ENCODE measurements around the gene SLC35C1. TPM values are rescaled to one million over a fixed set of nuclear protein-coding genes. Genes with fewer than 3 reads are reported as not detected.
A peak's percentile ranks its signal among the peaks of the same experiment; 100 is the strongest.

Gene SLC35C1
- total RNA-seq, 1 experiment from 2014 or later, result 11.9 TPM

DNA sequence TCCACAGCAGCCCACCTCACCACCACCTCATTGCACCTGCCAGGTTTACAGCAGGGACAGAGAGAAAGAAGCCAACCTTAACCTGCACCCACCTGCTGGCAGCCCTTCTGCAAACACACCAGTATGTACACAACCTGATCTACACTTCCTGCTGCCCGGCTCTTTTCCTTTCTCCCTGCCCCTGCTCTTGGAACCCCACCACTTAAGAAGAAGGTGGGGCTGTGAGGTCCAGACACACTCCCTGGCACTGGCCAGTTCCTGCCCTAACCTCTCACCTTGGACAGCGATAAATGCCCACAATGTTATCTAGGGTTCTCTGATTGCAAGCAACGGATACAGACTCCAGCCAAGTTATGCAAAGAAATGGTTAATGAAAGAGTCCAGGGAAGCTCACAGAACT, 10.8 kb upstream of the SLC35C1 start:
- no peak for DNase-seq (ENCODE audit: unreplicated experiment)
- BruUV-seq (replicated peaks), result no TSS peak
- H3K9me3 Mint-ChIP-seq (ENCODE audit: unreplicated experiment), result no peaks in the 10 kb centered on the region
- ChIA-PET POLR2A (no interaction called here), CTCF (interaction anchor here (0.6 kb wide), 1 partner anchor 487 kb away, joined by 3 read pairs; no protein-coding TSS in a partner anchor)
- intact Hi-C loops (cut with micrococcal nuclease), result no loop called here
- peaks cover 16% of the 10 kb centered on the region for H3K27me3 Mint-ChIP-seq (ENCODE audit: insufficient read depth, unreplicated experiment)
- no peaks in the 10 kb centered on the region for H3K36me3 Mint-ChIP-seq (ENCODE audit: insufficient read depth, unreplicated experiment)
- TF ChIP-seq, protein P1, sequence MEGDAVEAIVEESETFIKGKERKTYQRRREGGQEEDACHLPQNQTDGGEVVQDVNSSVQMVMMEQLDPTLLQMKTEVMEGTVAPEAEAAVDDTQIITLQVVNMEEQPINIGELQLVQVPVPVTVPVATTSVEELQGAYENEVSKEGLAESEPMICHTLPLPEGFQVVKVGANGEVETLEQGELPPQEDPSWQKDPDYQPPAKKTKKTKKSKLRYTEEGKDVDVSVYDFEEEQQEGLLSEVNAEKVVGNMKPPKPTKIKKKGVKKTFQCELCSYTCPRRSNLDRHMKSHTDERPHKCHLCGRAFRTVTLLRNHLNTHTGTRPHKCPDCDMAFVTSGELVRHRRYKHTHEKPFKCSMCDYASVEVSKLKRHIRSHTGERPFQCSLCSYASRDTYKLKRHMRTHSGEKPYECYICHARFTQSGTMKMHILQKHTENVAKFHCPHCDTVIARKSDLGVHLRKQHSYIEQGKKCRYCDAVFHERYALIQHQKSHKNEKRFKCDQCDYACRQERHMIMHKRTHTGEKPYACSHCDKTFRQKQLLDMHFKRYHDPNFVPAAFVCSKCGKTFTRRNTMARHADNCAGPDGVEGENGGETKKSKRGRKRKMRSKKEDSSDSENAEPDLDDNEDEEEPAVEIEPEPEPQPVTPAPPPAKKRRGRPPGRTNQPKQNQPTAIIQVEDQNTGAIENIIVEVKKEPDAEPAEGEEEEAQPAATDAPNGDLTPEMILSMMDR (IDR thresholded peaks at IDR 0.05; ENCODE audit: unreplicated experiment), result no peak
- no peak overlapping the region for H3K27ac Mint-ChIP-seq (ENCODE audit: low read depth, unreplicated experiment)
- H3K4me1 Mint-ChIP-seq (ENCODE audit: insufficient read depth, unreplicated experiment), result no peaks in the 10 kb centered on the region
- H3K4me3 Mint-ChIP-seq (ENCODE audit: unreplicated experiment), result no peak overlapping the region

DNA sequence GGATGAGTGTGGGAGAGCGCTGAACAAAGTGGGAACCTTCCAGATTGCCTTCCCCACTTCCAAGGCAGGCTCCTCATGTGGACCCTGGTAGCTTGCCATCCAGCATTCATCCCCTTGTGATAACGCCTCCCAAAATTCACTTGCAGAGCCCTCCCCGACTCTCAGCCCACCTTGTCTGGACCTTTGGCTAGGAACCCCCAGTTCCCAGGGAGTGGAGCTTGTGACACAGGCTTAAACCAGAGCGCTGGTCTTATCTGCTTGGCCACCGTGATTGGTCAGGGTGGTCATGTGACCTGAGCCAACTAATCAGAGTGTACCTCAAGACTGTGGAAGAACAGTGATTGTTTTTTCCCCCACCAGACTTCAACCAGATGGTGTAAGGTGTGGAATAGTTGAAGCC, 9.6 kb upstream of the SLC35C1 start:
- POLR2A ChIA-PET, result interaction anchor here (0.7 kb wide), 1 partner anchor 11 kb away, joined by 4 read pairs; no protein-coding TSS in a partner anchor

DNA sequence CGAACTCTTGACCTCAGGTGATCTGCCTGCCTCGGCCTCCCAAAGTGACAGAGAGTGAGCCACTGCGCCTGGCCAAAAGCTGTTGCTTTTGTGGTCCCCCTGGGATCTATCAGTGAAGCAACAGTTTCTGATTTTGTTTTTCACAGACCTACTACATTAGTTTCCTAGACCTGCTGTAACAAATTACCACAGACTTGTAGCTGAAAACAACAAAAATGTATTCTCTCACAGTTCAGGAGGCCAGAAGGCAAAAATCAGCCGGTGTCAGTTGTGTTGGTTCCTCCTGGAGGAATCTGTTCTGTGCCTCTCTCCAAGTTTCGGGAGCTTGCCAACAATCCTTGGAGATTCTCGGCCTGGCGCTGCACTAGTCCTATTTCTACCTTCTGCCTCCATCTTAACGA, 8.5 kb upstream of the SLC35C1 start:
- ChIA-PET CTCF (interaction anchor here (0.6 to 1.1 kb wide), 3 partner anchors 25 to 123 kb away, joined by 3 read pairs; no protein-coding TSS in a partner anchor), POLR2A (no interaction called here)
- DNase-seq (ENCODE audit: unreplicated experiment), result no peak
- H3K27ac Mint-ChIP-seq (ENCODE audit: low read depth, unreplicated experiment), result no peak overlapping the region
- TF ChIP-seq, protein P1 (IDR thresholded peaks at IDR 0.05; ENCODE audit: unreplicated experiment), result no peak
- peaks cover 13% of the 10 kb centered on the region for H3K27me3 Mint-ChIP-seq (ENCODE audit: insufficient read depth, unreplicated experiment)
- BruUV-seq (replicated peaks), result no TSS peak
- no peak overlapping the region for H3K4me3 Mint-ChIP-seq (ENCODE audit: unreplicated experiment)
- H3K9me3 Mint-ChIP-seq (ENCODE audit: unreplicated experiment), result no peaks in the 10 kb centered on the region
- H3K4me1 Mint-ChIP-seq (ENCODE audit: insufficient read depth, unreplicated experiment), result no peaks in the 10 kb centered on the region
- H3K36me3 Mint-ChIP-seq (ENCODE audit: insufficient read depth, unreplicated experiment), result no peaks in the 10 kb centered on the region
- intact Hi-C loops (cut with micrococcal nuclease), result no loop called here

More for the DNA sequence above, 9.6 kb upstream of the SLC35C1 start:
- Mint-ChIP-seq H3K27ac (ENCODE audit: low read depth, unreplicated experiment) (no peak overlapping the region), H3K4me1 (ENCODE audit: insufficient read depth, unreplicated experiment) (no peaks in the 10 kb centered on the region), H3K27me3 (ENCODE audit: insufficient read depth, unreplicated experiment) (peaks cover 16% of the 10 kb centered on the region), H3K36me3 (ENCODE audit: insufficient read depth, unreplicated experiment) (no peaks in the 10 kb centered on the region), H3K4me3 (ENCODE audit: unreplicated experiment) (no peak overlapping the region), H3K9me3 (ENCODE audit: unreplicated experiment) (no peaks in the 10 kb centered on the region)
- BruUV-seq (replicated peaks), result no TSS peak
- CTCF ChIA-PET, result no interaction called here
- DNase-seq (ENCODE audit: unreplicated experiment), result no peak
- intact Hi-C loops (cut with micrococcal nuclease), result no loop called here
- TF ChIP-seq, protein P1 (IDR thresholded peaks at IDR 0.05; ENCODE audit: unreplicated experiment), result no peak

DNA sequence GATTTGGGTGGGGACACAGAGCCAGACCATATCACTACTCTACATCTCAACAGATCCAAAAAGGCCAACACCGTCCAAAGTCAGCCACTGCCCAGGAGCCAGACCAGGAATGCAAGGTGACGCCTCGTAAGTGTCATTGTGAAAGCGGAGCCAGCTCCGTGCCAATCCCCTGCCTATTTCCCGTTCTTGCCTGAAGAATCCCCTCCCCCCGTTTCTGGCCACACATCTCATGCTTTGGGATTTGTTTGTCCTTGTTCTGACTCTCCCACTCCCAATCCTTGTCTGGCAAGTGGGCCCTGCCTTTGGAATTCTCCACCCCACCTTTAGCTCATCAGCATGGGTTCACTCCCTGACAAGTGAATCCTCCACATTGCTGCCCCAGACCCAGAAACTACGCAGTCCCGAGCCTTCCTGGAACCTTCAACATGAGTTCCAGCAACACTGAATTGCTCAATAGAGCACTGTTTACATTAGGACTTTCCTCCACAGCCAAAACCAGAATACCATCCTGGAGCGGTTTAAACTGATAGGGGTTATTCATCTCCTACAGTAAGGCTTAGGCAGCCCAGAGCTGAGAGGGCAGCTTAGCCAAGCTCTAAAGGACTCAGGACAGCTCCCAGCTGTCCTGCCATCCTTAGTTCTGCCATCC, 6.0 kb upstream of the SLC35C1 start:
- TF ChIP-seq, protein P1 (IDR thresholded peaks at IDR 0.05; ENCODE audit: unreplicated experiment), result no peak
- no peak overlapping the region for H3K4me3 Mint-ChIP-seq (ENCODE audit: unreplicated experiment)
- DNase-seq (ENCODE audit: unreplicated experiment), result peak; percentile 76
- H3K4me1 Mint-ChIP-seq (ENCODE audit: insufficient read depth, unreplicated experiment), result peaks cover 10% of the 10 kb centered on the region
- H3K36me3 Mint-ChIP-seq (ENCODE audit: insufficient read depth, unreplicated experiment), result no peaks in the 10 kb centered on the region
- CTCF ChIA-PET, result interaction anchor here (0.6 kb wide), 1 partner anchor 208 kb away, joined by 7 read pairs; no protein-coding TSS in a partner anchor
- BruUV-seq (replicated peaks), result no TSS peak
- no peak overlapping the region for H3K27ac Mint-ChIP-seq (ENCODE audit: low read depth, unreplicated experiment)
- H3K27me3 Mint-ChIP-seq (ENCODE audit: insufficient read depth, unreplicated experiment), result no peaks in the 10 kb centered on the region
- H3K9me3 Mint-ChIP-seq (ENCODE audit: unreplicated experiment), result no peaks in the 10 kb centered on the region
- POLR2A ChIA-PET, result interaction anchor here (0.7 kb wide), 1 partner anchor 21 kb away, joined by 3 read pairs; no protein-coding TSS in a partner anchor
- intact Hi-C loops (cut with micrococcal nuclease), result no loop called here
